Stimulated activated naive CD8-positive, alpha-beta T cell treated with anti-CD3 and anti-CD28 coated beads, Interleukin-15, Interleukin-2, amounts not matched to agents 100 U/mL and 50 U/mL, for 24 hours (primary cell): ENCODE results near the gene EXOC6.

ENCODE experiments used
- ATAC-seq: fragments of 150-1000 bp; cut with Tn5 transposase; one replicate; pipeline ENCODE4 v1.10.0; 2021
- DNase-seq: peaks from one replicate; pipeline ENCODE4 v3.0.0; 2021

EXOC6 gene

DNA sequence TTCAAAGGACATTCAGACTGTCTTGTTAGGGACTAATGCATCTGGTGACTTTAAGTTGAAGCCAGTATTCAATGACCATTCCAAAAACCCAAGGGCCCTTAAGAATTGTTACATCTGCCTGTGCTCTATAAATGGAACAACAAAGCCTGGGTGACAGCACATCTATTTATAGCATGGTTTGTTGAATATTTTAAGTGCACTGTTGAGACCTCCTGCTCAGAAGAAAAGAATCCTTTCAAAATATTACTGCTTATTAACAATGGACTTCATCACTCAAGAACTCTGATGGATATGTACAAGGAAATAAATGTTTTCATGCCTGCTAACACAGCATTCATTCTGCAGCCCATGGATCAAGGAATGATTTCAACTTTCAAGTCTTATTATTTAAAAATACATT is 179.2 kb downstream of the EXOC6 start:
- no peak for ATAC-seq
- no peak for DNase-seq

DNA sequence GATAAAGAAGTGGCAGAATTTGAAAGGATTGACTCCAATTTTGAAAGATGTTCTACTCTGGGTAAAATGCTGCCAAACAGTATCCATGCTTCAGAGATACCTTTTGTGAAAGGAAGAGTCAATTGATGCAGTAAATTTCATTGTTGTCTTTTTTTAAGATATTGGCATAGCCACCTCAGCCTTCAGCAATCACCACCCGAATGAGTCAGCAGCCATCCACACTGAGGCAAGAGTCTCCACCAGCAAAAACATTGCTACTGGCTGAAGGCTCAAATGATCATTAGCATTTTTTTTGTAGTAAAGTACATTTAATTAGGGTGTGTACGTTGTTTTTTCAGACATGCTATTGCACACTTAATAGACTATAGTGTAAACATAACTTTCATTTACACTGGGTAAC is 180.6 kb downstream of the EXOC6 start:
- ATAC-seq (no peak), DNase-seq (no peak)

DNA sequence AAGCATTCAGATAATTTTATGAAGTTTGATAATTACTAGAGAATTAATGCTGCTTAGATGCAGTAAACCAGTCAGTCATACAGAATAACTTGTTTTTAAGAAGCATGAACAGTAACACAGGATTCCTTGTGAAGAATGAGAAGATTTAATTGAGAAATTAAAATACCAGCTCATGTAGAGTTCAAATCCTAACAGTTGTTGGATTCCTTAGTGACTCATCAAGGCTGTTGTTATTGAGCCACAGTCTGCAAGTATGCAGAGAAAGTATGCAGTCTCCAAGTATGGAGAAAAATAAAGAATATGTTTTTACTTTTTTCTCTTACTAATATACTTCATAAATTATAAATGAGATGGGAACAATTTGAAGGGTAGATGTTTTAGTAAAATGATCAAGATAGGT is 182.1 kb downstream of the EXOC6 start:
- no peak for DNase-seq
- no peak for ATAC-seq

DNA sequence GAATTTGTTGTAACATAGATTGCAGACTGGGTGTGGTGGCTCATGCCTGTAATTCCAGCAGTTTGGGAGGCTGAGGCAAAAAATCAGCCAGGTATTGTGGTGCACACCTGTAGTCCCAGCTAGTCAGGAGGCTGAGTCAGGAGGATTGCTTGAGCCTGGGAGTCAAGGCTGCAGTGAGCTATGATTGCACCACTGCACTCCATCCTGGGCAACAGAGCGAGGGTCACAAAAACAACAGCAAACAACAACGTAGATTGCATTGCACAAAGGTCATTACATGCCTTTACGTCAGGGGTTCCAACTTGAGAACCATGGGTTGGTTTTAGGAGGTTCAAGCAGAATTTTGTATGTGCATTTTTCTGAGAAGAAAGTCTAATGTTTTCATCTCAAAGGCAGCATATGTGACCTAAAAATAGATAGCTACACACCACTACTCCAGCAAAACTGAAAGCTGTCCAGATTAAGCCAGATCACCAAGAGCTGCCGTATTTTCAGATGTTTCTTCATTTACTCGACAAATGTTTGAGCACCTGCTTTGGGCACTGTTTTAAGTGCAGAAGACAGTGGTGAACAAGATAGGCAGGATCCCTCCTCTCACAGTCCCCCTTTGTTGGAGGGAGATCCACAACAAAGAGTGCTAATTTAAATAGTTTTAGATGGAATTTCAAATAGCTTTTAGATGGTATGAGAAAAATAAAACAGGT is 183.9 kb downstream of the EXOC6 start:
- ATAC-seq = no peak
- DNase-seq = no peak

DNA sequence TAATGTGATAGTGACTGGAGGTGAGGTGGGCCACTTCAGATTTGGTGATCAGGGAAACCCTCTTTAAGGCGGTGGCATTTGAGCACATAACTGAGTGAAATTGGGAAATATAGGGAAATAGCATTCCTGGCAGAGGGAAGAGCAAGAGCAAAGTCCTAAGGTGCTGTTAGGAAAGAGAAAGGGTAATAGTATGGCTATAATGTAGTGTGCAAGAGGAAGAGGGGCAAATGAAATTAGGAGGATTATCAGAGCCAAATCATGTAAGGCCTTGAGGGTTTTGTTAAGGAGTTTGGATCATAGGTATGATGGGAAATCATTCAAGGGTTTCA is 184.5 kb downstream of the EXOC6 start:
- no peak for ATAC-seq
- DNase-seq = no peak

DNA sequence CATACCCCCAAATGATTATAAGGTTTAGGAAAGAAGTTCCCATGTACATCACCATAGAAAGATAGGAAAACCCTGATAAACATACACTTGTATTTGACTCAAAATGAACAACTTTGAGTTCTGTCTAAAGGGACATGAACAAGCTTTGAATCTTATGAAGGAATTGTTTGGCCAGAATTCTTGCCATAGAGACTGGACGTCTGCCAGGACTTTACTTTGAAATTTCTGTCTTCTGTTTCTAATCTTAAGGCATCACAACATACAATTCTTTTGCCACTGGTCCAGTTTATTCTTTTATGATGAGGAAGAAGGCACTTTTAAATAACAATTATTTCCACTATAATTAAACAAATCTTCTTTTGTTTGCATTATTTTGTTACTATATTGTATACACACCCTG is 186.1 kb downstream of the EXOC6 start:
- no peak for DNase-seq
- ATAC-seq = no peak

DNA sequence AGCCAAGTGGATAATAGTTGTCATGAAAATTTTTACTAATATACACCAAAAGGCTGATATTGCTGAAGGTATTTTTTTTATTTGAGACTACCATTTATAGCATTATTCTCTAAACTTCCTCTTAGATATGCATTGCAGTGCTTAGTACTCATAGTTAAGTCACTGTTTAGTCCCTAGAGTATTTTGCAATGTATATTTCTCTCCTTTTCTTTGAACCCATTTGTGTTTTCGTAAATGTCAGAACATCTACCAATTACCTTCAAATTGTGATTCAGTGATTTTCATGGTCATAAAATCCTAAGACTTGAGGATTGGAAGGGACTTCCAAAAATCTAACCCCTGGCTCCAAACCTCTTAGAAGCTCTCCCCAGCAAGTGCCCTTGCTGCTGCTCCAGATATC is 190.8 kb downstream of the EXOC6 start:
- DNase-seq = no peak
- ATAC-seq = no peak

DNA sequence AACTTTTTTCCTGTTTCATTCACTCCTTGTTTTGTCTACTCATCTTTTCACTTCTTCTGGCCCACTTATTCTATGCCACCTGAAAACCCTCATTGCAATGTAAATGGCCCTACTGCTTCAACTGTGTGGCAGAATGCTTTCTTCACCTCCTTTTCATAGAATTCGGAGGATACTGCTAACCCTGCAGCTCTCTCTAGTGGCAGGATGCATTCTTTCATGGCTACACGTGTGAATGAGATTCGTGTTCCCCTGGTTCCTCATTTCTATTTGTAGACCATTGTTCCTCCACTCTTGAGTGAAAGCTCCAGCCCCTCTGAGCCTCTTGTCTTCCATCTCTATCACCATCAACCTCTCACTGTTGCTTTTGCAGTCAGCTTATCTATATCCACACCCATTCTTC is 191.4 kb downstream of the EXOC6 start:
- ATAC-seq (no peak), DNase-seq (no peak)

DNA sequence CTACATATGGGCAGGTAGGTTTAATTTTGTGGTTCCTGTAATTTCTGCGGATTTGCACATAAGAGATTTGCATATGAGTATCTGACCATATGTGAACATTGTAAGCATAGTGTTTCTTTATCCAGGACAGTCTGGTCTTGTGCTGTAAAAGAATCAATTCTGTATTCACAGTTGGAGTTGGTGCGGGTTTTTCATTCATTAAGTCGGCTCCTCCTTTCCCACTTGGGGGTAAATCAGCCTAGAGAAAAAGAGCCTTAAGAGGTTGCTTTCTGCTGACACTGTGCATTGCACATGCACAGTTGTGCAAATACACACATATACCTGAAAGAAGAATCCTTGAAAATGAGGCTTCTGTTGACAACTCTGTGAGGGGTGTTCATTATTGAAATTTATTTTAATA is 206.2 kb downstream of the EXOC6 start:
- ATAC-seq = no peak
- DNase-seq = no peak

DNA sequence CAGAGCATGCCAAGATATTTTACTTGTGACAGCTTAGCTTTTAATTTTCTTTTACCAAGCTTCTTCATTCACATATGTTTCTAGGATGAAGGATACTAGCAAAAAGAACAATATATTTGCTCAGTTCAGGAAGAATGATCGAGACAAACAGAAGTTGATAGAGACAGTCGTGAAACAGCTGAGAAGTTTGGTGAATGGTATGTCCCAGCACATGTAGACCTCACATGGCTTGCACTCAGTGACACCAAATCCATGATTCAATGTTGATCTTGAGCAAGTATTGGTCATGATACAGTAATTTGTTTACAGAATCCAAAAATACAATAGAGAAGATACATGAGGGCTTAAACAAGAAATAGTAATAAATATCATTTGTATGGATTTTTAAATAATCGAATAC is 209.8 kb downstream of the EXOC6 start:
- ATAC-seq (no peak), DNase-seq (no peak)

DNA sequence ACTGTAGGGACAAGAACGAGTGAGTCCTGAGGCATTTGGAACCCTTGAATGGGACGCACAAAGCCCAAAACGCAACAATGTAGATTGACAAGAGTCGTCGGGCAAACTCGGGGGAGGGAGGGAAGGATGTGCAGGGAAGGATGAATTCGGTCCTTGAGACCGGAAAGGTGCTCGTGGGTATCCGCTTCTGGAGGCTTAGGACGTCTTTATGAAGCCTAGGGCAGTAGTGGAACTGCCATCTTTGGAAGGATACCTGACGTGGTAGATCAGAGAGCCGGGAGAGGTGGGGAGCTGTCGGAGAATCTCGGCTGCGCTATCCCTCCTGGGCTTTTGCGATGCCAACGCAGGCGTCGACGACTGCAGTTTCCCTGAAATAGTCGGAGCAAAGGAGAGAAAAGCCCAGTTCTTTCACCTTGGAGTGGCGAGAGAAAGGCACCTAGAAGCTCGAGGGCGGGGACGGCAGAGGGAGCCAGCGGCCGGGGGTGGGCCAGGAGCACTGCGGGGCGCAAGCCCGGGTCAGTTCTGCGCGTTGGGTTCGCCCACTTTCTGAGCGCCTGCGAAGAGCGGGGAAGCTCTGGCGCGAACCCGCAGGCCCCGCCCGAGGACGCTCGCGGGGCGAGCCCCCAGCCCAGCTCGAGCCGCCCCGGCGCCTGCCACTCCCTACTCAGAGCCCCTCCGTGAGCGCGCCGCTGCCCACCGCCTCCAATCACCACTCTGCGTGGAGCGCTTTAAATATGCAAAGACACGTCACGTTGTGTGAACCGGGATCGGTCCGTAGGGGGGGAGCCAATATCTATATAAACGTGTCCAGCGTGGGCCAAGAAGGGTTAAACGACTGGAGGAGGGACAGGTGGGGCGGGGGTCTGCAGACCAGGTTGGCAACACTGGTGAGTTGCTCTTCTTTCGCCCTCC is 211.9 kb downstream of the EXOC6 start, which contains the start of gene CYP26C1:
TSS of gene CYP26C1 (plus strand) at position 824 of the 912 bp plus-strand sequence. CDS start 466 bp downstream, outside the sequence.
- DNase-seq (no peak), ATAC-seq (no peak)

DNA sequence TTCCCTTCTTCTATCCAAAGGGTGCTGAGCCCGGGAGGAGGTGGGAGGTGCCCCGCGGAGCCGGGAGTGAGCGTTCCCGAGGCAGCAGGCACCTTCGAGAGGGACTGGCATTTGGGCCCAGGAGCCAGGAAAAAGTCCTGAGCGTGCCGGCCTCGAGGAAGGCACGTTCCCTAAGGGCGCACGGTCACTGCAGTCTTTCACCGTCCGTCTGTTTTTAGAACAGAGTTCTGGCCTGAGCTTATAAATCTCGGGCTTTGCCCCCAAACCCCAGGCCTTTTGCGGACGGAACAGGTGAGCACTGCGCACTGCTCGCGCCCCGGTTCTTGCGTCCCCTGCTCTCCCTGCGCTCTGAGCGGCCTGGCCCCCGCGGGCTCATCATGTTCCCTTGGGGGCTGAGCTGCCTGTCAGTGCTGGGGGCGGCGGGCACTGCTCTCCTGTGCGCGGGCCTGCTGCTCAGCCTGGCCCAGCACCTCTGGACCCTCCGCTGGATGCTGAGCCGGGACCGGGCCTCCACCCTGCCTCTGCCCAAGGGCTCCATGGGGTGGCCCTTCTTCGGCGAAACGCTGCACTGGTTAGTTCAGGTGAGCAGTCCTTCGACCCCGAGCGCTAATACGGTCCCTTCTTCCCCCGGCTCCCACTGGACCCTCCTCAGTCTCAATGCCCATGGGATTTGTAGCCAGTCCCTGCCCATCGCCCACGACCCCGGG is 212.7 kb downstream of the EXOC6 start:
- ATAC-seq (no peak), DNase-seq (no peak)

DNA sequence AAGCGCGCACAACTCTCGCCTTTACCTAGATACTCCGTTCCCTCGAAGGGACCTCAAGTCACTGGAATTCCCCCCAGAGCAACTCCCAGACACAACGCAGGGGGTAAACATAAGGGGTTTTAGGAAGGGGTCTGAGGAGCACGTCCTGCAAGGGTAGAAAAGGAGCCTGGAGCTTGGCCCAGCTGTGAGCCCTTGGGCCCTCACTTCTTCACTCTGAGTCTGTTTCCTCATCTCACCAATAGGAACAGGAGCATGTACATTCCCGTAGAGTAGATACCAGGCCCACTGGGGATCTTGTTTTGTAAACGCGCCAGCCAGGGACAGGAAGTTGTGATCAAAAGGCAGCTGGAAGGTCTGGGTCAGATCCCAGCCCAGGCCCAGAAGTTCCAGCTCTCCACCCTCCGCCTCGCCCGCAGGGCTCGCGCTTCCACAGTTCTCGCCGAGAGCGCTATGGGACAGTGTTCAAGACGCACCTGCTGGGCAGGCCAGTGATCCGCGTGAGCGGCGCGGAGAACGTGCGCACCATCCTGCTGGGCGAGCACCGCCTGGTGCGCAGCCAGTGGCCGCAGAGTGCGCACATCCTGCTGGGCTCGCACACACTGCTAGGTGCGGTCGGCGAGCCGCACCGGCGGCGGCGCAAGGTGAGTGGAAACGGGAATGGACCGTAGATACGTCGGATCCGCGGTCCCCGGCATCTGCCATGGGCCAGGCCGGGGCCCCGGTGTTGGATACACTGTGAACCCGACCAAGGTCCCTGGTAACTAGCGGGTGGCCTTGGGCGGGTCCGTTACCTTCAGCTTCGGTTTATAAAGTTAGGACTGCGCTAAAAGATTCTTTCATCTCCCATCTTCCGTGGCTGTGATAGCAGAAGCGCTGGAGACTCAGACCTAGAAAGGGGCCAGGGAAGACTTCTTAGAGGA is 213.5 kb downstream of the EXOC6 start:
- ATAC-seq (no peak), DNase-seq (no peak)

DNA sequence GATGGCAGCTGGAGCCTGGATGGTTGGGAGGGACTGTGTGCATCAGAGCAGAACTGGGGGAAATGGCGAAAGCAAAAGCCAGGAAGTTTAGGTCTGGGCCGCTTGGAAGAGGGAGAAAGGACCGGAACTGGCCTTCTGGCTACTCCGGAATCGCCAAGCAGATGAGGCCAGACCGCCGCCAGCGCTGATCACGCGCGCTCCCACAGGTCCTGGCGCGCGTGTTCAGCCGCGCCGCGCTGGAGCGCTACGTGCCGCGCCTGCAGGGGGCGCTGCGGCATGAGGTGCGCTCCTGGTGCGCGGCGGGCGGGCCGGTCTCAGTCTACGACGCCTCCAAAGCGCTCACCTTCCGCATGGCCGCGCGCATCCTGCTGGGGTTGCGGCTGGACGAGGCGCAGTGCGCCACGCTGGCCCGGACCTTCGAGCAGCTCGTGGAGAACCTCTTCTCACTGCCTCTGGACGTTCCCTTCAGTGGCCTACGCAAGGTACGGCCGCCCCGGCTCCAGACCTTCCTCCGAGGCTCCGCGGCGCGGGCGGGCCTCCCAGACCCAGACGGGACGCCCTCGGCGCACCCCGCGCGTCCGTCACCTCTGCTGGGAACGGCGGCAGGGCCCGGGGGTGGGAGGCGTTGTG is 214.3 kb downstream of the EXOC6 start:
- peak; percentile 66 for DNase-seq

DNA sequence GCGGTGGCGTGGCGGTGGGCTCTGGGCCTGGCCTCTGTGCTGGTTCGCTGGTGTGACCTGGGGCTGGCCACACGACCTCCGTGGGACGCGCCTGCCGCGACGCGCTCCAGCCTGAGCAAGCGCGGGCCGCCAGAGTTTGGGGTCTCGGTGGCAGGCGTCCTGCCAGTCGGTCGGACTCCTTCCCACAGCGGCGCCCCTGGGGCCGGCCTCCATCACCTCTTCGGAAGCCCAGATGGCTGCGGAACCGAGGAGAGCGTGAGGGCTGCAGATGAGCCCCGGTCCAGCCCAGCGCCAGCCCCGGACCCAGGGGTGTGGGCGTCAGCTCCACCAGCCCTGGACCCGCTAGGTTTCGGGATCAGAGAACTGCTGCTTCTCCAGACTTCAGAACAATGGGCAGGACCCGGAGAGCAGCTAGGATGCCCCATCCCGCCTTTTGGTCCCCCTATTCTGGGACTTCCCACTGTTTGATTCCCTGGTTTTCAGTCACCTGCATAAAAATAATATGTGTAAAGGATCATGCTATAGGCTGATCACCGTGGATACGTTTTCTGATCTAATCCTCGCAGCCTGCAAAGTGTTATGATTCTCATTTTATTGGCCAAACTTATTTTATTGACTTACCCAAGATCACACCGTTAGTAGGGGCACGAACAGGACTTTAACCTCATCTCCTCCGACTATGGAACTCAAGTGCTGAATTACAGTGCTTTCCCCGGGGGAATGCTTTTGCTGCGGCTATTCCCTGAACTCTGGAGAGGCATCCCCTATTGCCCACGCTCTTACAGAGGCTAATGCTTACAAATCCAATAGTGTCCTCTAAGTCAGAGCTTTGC is 215.0 kb downstream of the EXOC6 start:
- DNase-seq (no peak), ATAC-seq (no peak)

More for the DNA sequence above, 214.3 kb downstream of the EXOC6 start:
- ATAC-seq = peak; percentile 74

DNA sequence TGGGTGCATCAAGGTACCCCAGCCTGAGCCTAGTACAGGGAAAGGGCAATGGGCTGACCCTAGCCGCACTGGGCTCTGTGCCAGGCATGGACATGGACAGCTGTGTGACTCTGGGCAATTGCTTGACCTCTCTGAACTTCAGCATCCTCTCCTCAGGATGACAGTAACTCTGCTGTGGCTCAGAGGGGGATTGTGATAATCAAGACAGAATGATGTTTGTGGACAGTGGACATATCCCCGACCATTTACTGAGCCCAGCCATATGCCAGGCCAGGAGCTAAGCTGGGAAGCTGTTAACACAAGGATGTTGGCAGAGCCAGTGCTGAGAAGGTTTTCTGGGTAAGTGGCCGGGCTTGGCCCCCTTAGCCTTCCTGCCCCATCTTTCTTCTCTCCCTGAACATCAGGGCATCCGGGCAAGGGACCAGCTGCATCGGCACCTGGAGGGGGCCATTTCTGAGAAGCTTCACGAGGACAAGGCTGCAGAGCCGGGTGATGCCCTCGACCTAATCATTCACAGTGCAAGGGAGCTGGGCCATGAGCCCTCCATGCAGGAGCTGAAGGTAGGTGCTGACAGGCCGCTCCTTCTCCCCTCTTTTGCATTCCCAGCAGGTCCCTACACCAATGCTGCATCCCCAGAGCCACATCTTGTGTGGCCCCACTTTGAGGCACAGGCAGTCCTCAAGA is 215.8 kb downstream of the EXOC6 start:
- DNase-seq (no peak), ATAC-seq (no peak)

DNA sequence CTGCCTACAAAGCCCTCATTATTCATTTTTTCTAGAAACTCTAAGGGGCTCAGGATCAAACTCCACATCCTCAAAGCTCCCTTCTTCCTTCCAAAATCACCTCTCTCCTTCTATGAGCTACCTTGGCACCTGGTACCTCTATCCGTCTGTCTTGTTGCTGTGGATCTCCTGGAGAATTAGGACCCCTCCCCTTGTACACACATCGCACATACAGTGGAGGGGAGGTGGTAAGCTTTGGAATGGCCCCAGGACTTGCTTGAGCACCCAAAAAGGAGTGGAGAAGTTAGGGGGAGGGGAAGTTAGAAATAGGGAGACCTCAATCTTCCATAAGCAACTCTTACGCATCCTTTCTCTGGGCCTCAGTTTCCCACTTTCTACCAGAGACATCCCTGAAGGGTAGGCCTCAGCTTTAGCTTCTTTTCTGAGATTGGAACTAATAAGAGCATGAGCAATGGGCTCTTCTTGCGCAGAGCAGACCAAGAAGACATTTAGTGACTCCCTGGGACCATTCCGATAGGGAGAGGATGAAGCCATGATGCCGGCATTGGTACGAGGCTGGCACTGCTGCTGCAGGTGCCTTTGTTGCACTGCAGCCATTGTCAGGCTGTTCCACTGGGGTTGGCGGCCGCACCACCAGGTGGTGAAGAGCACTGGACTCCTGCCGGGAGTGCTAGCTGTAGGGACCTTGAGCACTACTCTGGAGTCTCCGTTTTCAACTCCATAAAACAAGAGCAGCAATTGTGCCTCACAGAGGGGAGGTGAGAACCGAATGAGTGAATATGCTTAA is 216.7 kb downstream of the EXOC6 start:
- no peak for ATAC-seq
- DNase-seq = no peak

DNA sequence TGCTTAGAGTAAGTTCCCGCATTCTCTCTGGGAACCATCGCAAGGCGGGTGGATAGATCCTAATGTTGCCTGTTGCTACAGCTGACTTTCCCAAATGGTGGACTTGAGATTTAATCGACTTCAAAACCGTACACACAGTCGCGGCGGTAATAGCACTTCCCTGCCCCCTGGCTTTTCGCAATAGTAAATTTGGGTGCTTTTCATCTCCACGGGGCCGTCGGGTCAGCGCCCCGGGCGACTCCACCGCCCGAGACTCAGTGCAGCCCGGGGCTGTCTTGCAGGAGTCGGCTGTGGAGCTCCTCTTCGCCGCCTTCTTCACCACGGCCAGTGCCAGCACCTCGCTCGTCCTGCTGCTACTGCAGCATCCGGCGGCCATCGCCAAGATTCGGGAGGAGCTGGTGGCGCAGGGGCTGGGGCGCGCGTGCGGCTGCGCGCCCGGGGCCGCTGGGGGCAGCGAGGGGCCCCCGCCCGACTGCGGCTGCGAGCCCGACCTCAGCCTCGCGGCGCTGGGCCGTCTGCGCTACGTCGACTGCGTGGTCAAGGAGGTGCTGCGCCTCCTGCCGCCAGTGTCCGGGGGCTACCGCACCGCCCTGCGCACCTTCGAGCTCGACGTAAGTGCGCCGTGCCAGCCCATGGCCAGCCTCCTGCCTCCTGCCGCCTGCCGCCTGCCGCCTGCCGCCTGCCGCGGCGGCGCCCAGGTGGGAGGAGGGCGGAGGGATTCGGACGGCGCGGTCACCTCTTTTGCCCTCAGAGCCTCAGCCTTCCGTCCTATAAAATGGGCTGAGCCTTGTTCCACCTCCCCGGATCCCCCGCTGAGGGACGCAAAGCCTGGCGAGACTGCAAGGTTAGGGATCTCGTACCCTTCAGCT is 217.6 kb downstream of the EXOC6 start:
- no peak for ATAC-seq
- DNase-seq = no peak
